IPS-18c (cell line): ENCODE results near the gene ZNF639.

ENCODE experiments used
- H3K4me3 ChIP-seq: 2 replicates; pipeline ENCODE4 v1.7.0; 2013; ENCODE audit warnings: low read depth, mild to moderate bottlenecking, low read length, moderate library complexity; ENCODE audit not compliant: insufficient read depth
- H3K9me3 ChIP-seq: one replicate; pipeline ENCODE4 v1.6.1; 2013; ENCODE audit warnings: mild to moderate bottlenecking, low read length, moderate library complexity; ENCODE audit not compliant: control insufficient read depth, insufficient read depth

The ZNF639 gene

GRCh38 chr3:179363332-179363731, 40.5 kb downstream of the ZNF639 start:
- no peaks in the 10 kb centered on the region for H3K9me3 ChIP-seq
- H3K4me3 ChIP-seq, result no peak overlapping the region

- Histone ChIP-seq H3K9me3 (no peaks in the 10 kb centered on the region), H3K4me3 (no peak overlapping the region)
Observed at GRCh38 chr3:179369621-179370020, 46.8 kb downstream of the ZNF639 start.

GRCh38 chr3:179373938-179374337, 51.1 kb downstream of the ZNF639 start:
- H3K9me3 ChIP-seq, result no peaks in the 10 kb centered on the region
- no peak overlapping the region for H3K4me3 ChIP-seq

GRCh38 chr3:179375091-179375999, 52.5 kb downstream of the ZNF639 start:
- no peaks in the 10 kb centered on the region for H3K9me3 ChIP-seq

GRCh38 chr3:179376474-179376873, 53.6 kb downstream of the ZNF639 start:
- no peaks in the 10 kb centered on the region for H3K9me3 ChIP-seq
- H3K4me3 ChIP-seq, result no peak overlapping the region

More at GRCh38 chr3:179375091-179375999, 52.5 kb downstream of the ZNF639 start:
- no peak overlapping the region for H3K4me3 ChIP-seq
